Central memory CD4-positive, alpha-beta T cell (primary cell): ENCODE measurements around the gene SNX24.
"Not testable (repeated sequence)": the region's sequence is repeated elsewhere in the genome, so short reads cannot be mapped to it uniquely, and the experiment has no call there.

Source experiments
- DNase-seq: peaks from one replicate; pipeline ENCODE4 v3.0.0; 2022

The SNX24 gene

DNA sequence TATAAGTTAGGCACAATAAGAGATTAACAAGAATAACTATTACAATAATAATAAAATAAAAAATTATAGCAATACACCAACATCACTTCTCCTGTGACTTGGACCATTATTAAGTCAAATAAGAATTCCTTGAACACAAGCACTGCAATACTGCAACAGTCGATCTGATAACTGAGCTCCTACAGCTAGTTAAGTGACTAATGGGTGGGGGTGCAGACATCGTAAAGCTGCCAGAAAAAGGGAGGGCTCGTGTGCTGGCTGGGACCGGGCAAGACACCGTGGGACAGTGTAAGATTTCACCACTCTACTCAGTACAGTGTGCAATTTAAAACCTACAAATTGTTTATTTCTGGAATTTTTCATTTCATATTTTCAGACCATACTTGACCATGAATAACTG is 78.8 kb downstream of the SNX24 start:
- DNase-seq = no peak

DNA sequence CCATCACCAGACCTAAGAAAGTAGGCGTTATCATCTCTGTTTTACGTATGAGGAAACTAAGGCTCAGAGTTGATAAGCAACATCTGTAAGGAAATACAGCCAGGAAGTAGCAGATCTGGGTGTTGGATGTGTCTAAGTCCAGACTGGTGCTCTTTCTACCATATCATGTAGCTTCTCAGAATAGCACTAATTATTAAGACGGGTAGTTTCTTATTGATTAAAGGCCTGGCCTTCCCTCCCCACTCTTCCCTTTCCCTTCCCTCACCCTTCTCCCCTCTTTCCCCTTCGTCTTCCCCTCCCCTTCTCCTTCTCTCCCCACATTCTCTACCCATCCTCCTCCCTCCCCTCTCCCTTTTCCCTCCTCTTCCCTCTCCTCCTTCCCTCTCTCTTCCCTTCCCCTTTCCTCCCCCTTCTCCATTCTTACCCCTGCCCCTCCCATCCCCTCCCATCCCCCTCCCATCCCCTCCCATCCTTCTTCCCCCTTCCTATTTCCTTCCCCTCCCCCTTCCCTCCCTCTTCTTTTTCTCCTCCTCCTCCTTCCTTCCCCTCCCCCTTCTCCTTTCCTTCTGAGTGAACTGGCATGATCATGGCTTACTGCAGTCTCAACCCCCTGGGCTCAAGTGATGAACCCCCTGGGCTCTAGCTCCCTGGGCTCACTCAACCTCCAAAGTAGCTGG is 79.4 kb downstream of the SNX24 start:
- DNase-seq = no peak

DNA sequence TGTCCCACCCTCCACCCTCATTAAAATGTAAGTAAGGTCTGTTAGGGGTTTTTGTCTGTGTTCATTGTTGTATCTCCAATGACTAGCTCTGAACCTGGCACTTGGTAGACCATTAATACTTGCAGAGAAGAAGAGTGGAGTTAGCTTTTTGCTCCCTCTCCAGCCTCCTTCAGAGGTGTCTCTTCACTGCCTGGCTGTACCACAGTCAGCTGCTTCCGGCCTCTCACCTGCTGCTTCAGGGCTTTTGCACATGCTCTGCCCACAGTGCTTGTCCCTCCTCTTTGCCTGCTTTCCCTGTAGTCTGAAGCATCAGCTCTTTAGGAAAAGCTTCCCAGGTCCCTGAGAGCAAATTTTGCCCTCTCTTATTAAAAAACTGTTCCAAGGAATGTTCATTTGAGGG is 83.6 kb downstream of the SNX24 start:
- no peak for DNase-seq

DNA sequence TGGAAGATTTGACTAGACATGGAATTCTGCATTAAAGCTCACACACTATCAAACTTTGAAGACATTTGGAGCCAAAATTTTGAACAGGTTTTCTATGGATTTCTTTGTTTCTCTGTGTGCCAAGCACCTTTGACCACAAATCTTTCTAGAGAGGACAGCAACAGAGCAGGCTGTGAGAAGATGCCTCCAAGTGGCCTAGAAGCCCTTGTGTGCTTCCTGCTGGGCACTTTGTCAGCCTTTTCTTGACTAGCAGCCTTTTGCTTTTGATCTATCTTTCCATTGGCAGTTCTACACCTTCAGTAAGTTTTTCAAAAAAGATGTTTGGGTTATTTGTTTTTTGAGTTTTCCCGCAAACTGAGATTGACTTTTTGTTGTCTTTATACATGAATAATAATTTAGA is 84.6 kb downstream of the SNX24 start:
- no peak for DNase-seq

DNA sequence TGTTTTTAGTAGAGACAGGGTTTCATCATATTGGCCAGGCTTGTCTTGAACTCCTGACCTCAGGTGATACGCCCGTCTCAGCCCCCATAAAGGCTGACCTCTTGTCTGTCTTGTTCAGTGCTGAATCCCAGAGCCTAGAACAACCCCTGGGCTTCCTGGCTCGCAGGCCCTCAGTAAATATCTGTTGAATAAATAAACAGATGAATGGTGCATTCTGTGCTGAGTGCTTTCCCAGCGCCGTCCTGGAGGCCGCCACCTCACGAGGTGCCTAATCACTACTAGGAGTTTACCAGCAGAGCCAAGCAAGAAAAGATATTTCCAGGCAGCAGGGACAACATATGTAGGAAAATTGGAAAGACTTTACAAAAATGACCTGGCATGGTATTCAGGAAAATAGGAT is 88.5 kb downstream of the SNX24 start:
- DNase-seq = no peak

DNA sequence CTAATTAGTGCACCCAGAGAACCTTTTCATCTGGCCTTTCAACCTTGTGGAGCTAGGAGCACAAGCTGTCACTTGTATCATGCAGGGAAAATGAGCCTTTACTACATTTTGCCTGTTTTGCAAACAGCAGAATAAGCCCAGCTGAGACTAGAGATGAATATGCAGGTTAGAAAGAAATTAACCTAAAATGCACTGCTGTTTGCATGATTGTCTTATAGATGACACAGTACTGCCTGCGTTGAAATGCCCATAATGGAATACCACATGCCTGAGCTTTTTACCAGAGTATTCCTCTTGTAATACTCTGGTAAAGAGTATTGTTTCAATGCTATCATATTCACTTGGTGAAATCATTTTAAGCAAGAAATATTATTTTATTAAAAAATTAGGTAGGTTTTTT is 90.7 kb downstream of the SNX24 start:
- no peak for DNase-seq

DNA sequence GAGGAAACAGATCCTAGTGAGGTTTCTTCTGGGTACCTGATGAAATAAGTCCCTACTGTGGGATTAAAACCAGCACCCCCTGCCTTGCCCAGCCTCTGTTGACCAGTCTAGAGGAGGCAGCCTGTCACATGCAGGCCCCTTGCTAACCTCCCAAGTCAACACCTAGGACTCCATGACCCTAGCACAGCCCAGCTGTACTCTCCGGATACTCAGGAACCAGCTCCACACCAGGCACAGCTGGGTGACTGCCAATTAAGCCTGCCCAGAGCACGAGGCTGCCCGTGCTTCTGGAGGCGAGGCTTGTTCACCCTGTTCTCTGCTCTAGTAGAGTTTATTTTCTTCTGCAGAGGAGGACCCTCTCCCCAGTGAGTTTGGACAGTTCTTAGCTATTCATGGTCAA is 92.5 kb downstream of the SNX24 start:
- DNase-seq = no peak

DNA sequence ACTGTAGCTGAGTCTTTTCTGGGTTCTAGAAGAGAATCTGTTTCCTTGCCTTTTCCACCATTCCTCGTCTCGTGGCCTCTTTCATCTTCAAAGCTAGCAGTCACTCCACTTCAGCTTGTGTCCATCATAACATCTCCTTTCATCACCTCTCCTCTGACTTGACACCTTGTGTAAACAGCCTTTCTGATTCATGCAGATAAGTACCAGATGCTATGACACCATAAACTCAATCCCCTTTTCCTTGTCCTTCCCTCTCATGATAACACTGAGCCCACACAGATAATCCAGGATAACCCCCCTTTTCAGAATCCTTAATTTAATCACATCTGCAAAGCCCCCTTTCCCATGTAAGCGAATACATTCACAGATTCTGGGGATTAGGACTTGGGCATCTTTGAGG is 95.5 kb downstream of the SNX24 start:
- DNase-seq = no peak

DNA sequence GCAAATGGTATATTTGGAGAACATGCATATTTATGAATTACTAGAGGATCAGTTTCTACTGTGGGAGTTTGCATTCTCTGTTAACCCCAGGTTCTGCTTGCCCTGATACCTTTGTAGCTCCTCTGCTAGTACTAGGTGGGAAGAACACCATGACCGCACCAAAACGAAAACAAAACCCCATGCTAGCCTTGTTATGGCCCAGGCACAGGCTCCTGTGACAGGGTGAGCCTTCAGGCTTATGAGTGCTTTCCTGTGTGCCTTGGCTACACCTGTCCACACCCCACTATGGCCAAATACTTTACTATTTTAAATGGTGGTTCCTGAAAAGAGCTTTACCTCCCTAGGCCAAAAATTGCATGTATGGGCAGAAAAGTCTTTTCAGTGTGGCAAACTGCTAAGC is 96.3 kb downstream of the SNX24 start:
- DNase-seq = no peak

DNA sequence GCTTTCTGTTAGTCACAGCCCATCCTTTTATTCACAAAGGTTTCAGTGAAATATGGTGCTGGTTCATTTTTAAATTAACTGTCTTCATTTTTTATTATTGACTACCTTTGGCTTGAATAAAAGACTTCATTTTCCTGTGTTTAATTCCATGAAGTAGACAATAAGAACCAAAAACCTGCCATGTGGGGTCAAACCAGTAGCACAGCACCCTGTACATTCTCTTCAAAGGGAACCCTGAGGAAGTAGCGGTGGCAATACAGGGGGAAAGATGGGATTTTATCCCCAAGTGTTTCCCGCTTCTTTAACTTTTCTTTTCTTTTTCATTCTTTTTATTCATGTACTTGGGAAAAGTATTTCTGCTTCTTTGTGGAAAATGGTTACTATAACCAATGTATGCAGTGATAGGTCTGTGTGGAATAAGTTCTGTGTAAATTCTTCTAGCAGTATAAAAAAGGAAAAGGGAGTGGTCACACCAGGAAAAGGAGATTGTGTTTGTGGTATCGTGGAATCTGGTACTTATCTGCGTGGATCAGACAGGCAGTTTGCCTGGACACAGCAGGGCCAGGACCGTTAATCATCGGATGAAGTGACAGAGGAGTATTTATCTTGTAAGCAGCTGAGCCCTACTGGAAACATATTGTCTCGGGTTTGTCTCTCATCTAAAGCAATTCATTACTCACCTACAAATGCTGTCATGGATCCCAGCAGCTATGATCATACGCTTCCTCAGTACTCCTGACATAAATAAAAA is 96.9 kb downstream of the SNX24 start:
- no peak for DNase-seq

DNA sequence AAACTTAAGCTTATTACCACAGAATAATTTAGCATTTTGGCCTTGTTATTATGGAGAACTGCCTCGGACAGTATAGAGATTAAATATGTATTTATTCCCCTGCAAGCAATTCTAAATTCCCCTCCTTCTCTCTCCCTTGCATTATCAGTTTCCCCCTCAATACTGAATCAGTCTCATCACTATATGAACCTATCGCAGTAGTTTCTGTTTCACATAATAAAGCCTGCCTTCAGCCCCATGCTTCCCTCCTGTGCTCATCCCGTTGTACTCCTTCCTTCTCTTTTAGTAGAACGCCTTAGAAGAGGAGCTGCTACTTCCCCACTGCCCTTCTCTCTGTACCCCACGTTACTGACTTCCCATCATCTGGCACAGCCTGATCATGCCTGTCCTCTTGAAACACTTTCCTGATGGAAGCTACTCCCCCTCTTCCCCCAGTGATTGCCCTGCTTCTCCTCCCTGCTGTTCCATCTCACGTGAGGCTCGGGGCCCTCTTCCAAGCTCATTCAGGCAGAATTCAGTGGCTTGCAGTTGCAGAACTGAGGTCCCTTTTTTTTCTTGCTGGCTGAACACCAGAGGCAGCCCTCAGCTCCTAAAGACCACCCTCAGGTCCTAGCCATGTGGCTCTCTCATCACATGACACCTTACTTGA is 97.8 kb downstream of the SNX24 start:
- DNase-seq = no peak

DNA sequence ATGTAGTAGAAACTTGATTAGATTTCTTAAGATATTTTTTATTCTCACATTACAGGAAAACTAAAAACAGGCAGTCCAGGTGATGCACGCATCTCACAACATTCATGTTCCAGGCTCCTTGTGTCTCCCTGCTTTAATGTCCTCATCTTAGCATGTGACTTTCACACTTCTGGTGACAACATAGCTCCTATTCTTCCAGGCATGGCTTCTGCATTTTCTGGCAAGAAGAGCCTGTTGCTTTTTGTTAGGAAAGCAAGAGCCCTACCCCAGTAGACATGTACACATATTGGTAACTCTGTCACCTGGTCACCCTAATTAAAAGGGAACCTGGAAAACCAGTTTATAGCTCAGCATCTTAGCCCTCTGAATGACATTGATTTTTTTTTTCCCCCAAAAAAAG is 98.6 kb downstream of the SNX24 start:
- no peak for DNase-seq

DNA sequence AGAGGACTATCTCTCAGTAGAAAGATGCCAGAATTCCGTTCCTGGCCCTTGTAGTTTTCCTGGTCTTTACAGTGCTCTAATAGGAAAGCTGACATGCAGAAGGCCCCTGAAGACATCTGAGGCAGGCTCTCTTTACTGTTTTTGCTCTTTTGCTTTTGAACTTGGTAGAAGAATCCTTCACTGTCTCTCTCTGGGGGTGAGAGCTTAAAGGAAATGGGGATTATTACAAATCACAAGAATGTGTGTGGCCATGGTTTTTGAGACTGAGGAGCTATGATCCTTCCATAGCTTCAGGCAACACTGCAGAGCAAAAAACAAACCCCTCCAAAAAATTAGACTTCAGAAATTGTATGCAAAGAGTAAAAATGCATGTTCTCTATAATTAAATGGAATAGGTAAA is 102.0 kb downstream of the SNX24 start:
- DNase-seq = no peak

DNA sequence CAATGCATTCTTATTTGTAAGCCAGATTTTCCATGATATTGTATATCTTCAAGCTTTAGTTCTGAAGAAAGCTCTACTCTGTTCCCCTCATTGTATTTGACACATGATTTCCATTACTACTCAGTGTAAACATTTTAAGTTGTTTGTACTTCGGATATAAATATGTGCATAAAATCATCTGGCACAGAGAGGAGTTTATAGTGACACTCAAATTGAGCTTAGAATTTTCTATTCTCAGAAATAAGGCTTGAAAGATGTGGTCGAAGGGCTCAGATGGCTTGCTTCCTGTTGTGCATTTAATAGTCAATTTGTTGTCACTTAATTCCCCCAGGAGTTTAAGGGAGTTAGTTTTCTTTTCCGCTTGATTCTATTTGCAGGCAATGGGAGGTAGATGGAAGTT is 102.4 kb downstream of the SNX24 start:
- DNase-seq = no peak

DNA sequence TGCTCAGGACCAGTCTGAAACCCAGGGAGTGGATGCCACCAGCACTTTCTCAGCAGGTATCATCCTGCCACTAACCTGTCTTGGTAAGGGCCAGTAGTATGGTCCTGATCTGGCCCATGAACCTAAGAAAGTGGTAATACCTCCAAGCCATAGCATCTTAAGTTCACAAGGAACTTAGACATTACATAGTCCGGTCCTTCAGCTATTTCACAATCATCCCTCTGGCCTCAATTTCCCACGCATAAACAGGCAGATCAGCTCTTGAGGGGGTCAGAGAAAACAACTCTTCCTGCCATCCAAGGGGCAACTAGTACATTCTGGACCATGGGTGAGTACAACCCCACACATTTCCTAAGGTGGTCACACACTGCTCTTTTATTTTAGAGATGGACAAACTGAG is 102.9 kb downstream of the SNX24 start:
- DNase-seq = no peak

DNA sequence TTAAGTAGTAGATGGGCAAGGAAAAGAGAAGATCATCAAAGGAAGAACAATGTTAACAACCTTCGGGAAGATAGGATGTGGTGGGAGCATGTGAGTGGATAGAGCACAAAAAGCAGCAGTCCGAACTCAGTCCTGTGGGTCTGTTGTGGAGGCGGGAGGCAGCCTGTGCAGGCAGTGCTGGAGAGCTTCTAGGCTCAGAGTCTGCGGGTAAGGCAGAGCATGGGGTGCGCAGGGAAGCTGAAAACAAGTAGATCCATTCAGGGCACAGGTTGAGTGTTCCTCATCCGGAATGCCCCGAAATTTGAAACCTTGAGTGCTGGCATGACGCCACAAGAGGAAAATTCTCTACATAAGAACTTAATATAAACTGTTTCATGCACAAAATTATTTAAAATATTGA is 106.2 kb downstream of the SNX24 start:
- no peak for DNase-seq

DNA sequence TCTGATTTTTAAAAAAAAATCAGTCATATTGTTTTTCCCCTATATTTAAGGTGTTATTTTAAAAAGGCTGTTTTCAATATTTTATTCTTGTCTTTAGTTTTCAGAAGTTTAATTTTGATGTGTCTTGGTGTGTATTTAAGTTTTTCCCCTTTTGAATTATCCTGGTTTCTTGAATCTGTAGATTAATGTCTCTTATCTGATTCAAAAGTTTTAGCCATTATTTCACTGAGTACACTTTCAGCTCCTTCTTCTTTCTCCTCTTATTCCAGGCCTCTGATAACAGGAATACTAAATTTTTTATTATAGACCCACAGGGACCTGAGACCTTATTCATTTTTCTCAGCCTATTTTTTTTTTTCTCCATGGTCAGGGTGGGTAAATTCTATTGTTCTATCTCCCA is 109.3 kb downstream of the SNX24 start:
- no peak for DNase-seq

DNA sequence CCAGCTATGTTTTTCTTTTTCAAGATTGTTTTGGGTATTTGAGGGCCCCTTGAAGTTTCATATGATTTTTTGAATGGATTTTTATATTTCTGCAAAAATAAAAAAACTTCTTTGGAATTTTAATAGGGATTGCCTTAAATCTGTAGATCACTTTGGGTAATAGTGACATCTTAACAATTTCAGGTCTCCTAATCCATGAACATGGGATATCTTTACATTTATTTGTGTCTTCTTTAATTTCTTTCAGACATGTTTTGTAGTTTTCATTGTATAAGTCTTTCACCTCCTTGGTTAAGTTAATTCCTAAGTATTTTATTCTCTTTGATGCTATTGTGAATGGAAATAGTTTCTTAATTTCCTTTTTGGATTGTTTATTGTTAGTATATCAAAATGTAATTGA is 112.0 kb downstream of the SNX24 start:
- no peak for DNase-seq

DNA sequence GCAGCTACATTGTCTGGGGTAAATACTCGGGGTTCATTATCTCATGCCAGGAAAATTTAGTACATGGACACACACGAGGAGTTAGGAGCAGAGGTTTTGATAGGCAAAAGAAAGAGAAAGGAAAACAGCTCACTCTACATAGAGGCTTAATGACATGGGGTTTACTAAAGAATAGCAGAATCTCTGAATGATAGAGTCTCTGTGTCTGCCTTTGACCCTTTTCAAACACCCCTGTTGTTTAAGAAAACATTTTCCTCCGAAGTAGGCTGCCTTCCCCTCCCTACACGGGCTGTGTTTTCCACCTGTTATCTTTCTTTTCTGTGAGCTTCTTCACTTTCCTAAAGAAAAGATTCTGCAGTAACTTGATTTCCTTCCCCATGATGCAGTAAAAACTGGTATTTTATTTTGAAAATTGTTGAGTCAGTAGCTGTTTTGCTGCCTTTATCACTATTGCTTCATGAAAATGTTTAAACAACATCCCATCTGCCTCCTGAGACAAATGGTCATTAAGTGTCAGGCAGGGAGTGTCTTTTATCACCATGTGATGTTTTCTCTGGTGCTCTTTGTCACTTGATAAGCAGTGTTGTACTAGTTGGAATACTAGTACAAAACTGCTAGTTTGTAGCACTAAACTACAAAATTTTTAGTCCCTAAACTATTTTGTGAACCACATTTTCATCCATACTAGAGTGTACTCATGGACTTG is 114.5 kb downstream of the SNX24 start:
- no peak for DNase-seq

DNA sequence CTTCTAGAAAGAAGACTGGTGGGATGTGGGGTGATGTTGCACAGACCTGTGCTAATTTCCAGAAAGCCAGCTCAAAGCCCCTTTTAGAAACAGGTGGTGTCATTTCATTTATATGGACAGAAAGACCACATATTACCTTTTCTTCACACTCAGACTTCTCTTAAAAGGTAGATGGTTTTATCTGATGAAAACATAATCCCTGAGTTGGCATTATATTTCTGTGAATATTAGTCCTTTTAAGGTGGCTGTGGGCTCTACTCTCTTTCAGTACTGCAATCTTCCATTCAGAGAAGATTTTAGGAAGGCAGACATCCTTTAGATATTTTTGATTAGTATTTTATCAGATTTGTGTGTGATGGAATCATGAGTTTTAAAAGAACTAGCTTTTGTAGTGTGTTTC is 117.9 kb downstream of the SNX24 start:
- DNase-seq = no peak

DNA sequence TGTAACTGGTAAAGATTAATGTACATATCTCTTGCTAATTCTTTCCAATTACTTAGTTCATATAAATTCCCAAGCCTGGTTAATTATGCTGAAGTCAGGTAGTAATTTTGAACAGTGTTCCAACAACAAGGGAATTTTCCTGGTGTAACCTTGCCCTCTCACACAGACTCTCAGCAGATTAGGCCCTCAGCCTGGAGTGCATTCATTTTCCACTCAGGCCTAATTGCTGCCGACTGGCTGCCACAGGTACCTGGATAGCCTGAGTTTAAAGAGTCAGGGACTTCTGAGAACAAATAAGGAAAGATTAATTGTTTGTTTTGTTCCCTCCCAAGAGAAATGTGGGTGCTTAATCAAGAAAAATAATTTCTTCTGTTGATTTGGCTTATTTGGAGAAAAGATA is 119.7 kb downstream of the SNX24 start:
- no peak for DNase-seq

DNA sequence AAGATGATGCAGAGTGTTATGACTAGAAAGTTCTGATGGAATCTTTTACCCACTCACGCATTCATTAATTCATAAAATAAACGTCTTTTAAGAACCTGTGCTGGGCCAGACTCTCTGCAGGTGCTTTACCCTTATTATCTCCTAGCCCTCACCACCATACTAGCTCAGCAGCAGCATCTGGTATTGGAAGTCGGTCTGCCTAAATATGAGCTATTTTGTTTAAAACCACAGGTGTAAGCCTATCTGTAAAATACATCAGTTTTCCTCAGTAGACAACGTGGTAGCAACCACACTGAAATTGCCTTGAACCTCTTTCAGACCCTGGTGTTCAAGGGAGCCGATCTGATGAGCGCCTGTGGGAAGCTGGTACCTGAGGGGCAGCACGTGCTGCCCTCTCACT is 121.7 kb downstream of the SNX24 start:
- no peak for DNase-seq

DNA sequence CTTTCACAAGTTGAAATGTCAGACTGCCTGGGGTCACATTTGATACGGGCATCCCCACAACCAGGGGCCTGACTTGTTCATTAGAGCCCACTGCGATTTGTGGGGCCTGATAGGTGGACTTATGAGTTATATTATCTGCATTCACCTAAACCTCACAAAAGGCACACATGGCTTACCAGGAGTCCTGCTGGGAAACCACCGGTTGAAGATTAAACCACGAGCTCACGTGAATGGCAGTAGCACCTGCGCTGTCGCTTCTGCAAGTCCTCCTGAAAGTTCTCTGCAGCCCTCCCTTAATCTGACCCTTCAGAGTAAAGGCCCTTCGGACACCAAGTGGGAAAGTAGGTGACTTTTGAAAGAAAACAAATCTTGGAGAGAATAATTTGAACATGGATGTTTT is 122.2 kb downstream of the SNX24 start:
- no peak for DNase-seq

DNA sequence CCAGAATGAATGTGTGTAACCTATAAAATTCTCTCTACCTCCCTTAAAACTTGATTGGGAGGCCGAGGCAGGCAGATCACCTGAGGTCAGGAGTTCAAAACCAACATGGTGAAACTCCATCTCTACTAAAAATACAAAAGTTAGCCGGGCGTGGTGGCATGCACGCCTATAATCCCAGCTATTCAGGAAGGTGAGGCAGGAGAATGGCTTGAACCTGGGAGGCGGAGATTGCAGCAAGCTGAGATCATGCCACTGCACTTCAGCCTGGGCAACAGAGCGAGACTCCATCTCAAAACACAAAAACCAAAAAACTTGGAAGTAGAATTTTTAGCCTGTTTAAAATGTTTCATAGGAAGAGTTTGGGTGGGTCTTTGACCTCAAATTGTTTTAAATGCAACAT is 122.6 kb downstream of the SNX24 start:
- not testable (repeated sequence) for DNase-seq
